Vagina (tissue), 2 donors: ENCODE data around the gene ASTN2.

Source experiments
- POLR2AphosphoS5 ChIP-seq, 2 donors: sonication (generic); formaldehyde crosslinking; IDR thresholded peaks; one replicate each; pipeline ENCODE4 v1.9.0; 2017; ENCODE audit warnings: antibody characterized with exemption in 2 of 2, mild to moderate bottlenecking in 2 of 2, low read depth in 1 of 2; ENCODE audit not compliant: insufficient read depth in 1 of 2
- TF ChIP-seq, protein P1 (sequence below), 3 experiments: fragments of 450-650 bp in 2 of 3; fragments of 200-600 bp in 1 of 3; sonication (generic) in 1 of 3; IDR thresholded peaks; one replicate each; pipeline ENCODE4 v1.5.1; 2017 to 2019; ENCODE audit warnings: antibody characterized with exemption in 3 of 3, mild to moderate bottlenecking in 2 of 3, moderate library complexity in 2 of 3

DNA sequence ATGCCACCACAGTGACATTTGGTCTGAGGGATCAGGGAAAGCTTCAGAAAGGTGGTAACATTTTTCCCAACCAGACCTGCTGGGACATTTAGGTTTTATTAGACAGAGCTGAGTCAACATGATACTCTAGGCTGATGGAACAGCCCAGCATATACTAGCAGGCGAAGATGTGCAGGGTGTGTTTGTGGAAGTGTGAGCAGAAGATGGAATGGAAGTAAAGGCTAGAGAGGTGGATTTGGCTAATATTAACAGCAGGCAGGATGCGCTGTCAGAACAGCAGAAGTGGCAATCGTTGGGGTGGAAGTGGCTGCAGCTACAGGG is 340.6 kb downstream of the ASTN2 start:
- no peak for TF ChIP-seq POLR2AphosphoS5 (IDR thresholded peaks at IDR 0.05; ENCODE audit: insufficient read depth in 1 of 2, low read depth in 1 of 2)
- TF ChIP-seq, protein P1, sequence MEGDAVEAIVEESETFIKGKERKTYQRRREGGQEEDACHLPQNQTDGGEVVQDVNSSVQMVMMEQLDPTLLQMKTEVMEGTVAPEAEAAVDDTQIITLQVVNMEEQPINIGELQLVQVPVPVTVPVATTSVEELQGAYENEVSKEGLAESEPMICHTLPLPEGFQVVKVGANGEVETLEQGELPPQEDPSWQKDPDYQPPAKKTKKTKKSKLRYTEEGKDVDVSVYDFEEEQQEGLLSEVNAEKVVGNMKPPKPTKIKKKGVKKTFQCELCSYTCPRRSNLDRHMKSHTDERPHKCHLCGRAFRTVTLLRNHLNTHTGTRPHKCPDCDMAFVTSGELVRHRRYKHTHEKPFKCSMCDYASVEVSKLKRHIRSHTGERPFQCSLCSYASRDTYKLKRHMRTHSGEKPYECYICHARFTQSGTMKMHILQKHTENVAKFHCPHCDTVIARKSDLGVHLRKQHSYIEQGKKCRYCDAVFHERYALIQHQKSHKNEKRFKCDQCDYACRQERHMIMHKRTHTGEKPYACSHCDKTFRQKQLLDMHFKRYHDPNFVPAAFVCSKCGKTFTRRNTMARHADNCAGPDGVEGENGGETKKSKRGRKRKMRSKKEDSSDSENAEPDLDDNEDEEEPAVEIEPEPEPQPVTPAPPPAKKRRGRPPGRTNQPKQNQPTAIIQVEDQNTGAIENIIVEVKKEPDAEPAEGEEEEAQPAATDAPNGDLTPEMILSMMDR (IDR thresholded peaks at IDR 0.05): no peak
